Naive thymus-derived CD4-positive, alpha-beta T cell (primary cell): ENCODE data around the gene HOXD8. TPM values are rescaled to one million over a fixed set of nuclear protein-coding genes. Genes with fewer than 3 reads are reported as not detected.
A peak's percentile ranks its signal among the peaks of the same experiment; 100 is the strongest.

ENCODE experiments used
- ATAC-seq: fragments of 150-1000 bp; cut with Tn5 transposase; 2 replicates; pipeline ENCODE4 v1.10.0; 2021; ENCODE audit warnings: mild to moderate bottlenecking, moderate library complexity
- CTCF ChIA-PET: fragments of 350-600 bp; sonication (Branson Sonifier 250); formaldehyde crosslinking; loops from one replicate; lab custom pipeline; 2021; ENCODE audit warnings: antibody characterized with exemption; lab: Charles Lee
- POLR2A ChIA-PET: fragments of 350-600 bp; sonication (Branson Sonifier 250); formaldehyde crosslinking; loops from one replicate; lab custom pipeline; 2021; ENCODE audit warnings: antibody characterized with exemption, inconsistent platforms; lab: Charles Lee
- DNase-seq, 9 donors: peaks; one replicate each; pipeline versions ENCODE4 v3.0.0 to v3.0.0-alpha.2; 2020 to 2022; ENCODE audit warnings: mixed read lengths in 1 of 9
- H3K27ac ChIP-seq: one replicate; pipeline ENCODE4 v1.7.0; 2013; ENCODE audit warnings: mild to moderate bottlenecking, low read depth, low read length, moderate library complexity
- H3K27me3 ChIP-seq, 2 donors: one replicate each; pipeline ENCODE4 v1.7.0; 2013; ENCODE audit warnings: low read length in 2 of 2, mild to moderate bottlenecking in 2 of 2, moderate library complexity in 2 of 2; ENCODE audit not compliant: control insufficient read depth in 2 of 2, insufficient read depth in 2 of 2
- H3K36me3 ChIP-seq, 3 experiments: 1 replicate in 2 of 3; 2 replicates in 1 of 3; pipeline ENCODE4 v1.7.0; 2013; ENCODE audit warnings: low read length in 3 of 3, mild to moderate bottlenecking in 3 of 3, moderate library complexity in 1 of 3; ENCODE audit not compliant: insufficient read depth in 3 of 3, control insufficient read depth in 2 of 3
- H3K4me1 ChIP-seq, 2 donors: one replicate each; pipeline ENCODE4 v1.7.0; 2013; ENCODE audit warnings: low read length in 2 of 2, mild to moderate bottlenecking in 2 of 2, moderate library complexity in 1 of 2; ENCODE audit not compliant: control insufficient read depth in 2 of 2, insufficient read depth in 2 of 2
- H3K4me3 ChIP-seq: 2 replicates; pipeline ENCODE4 v1.7.0; 2013; ENCODE audit warnings: mild to moderate bottlenecking, low read length
- H3K9me3 ChIP-seq, 3 experiments: 1 replicate in 2 of 3; 2 replicates in 1 of 3; pipeline ENCODE4 v1.7.0; 2013; ENCODE audit warnings: low read length in 3 of 3; ENCODE audit not compliant: control insufficient read depth in 2 of 3
- H3K27ac Mint-ChIP-seq, 9 donors: one replicate each; pipeline ENCODE4 v1.8.0; 2020 to 2022; ENCODE audit warnings: mixed read lengths in 9 of 9, mild to moderate bottlenecking in 8 of 9, moderate library complexity in 5 of 9, inconsistent platforms in 2 of 9
- H3K27me3 Mint-ChIP-seq, 5 donors: one replicate each; pipeline ENCODE4 v1.8.0; 2021 to 2022; ENCODE audit warnings: mixed read lengths in 5 of 5, mild to moderate bottlenecking in 1 of 5
- H3K36me3 Mint-ChIP-seq, 5 donors: one replicate each; pipeline ENCODE4 v1.8.0; 2020 to 2022; ENCODE audit warnings: mixed read lengths in 5 of 5, mild to moderate bottlenecking in 3 of 5, inconsistent platforms in 1 of 5
- H3K4me1 Mint-ChIP-seq, 7 donors: one replicate each; pipeline ENCODE4 v1.8.0; 2020 to 2022; ENCODE audit warnings: mixed read lengths in 7 of 7, mild to moderate bottlenecking in 3 of 7, inconsistent platforms in 1 of 7
- H3K4me3 Mint-ChIP-seq, 10 donors: one replicate each; pipeline ENCODE4 v1.8.0; 2020 to 2022; ENCODE audit warnings: mild to moderate bottlenecking in 10 of 10, mixed read lengths in 10 of 10, moderate library complexity in 6 of 10, inconsistent platforms in 2 of 10
- H3K9me3 Mint-ChIP-seq, 11 donors: one replicate each; pipeline ENCODE4 v1.8.0; 2020 to 2022; ENCODE audit warnings: mixed read lengths in 11 of 11, mild to moderate bottlenecking in 4 of 11, inconsistent platforms in 1 of 11, moderate library complexity in 1 of 11
- intact Hi-C, 2 donors: fragments of 100-400 bp; cut with micrococcal nuclease; formaldehyde crosslinking; loops; one replicate each; pipeline ENCODE4 v1.15.1; 2023
- polyA plus RNA-seq, 2 donors: library from polyadenylated mRNA; unstranded; fragments of 300-500 nt; fragmentation: Illumina TruSeq; gene quantifications; one replicate each; pipeline ENCODE4 v1.2.3, GENCODE V29; 2021
- total RNA-seq, 6 experiments: library from RNA in 5 of 6; stranded (reverse) in 5 of 6; gene quantifications; 1 replicate in 5 of 6; 2 replicates in 1 of 6; pipeline ENCODE4 v1.2.3 and lab custom pipeline; 2021 to 2026

HOXD8 gene
- total and polyA plus RNA-seq, 7 experiments from 2014 or later = not detected

DNA sequence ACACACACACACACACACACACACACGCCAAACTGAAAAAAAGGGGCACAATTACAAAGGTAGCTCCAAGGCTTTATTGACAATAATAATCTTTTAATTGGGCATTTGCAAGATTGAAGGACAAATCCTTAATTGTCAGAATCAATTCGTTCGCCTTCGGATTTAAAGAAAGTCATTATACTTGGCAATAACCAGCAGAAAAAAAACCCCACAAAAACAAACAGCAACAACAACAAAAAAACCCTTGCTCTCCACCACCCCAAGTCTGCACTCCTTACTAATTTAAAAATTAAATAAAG lies 1.8 kb upstream of the HOXD8 start:
- Mint-ChIP-seq H3K9me3 (peaks cover 0 to 16% (median 4%) of the 10 kb centered on the region in 11 donors), H3K27me3 (peaks cover 76 to 82% (median 81%) of the 10 kb centered on the region in 5 donors), H3K4me1 (peaks cover 17 to 52% (median 42%) of the 10 kb centered on the region in 7 donors), H3K4me3 (peak overlapping the region in 2 of 10 donors; percentile 11 to 67), H3K27ac (peak overlapping the region in 4 of 9 donors; percentile 53 to 90 (median 70)), H3K36me3 (peaks cover 0 to 5% (median 0%) of the 10 kb centered on the region in 5 donors)
- intact Hi-C loops = loop anchor here (1.0 to 10.0 kb wide), 15 partner anchors 43 to 1793 kb away; partner anchors contain the start of genes LNPK (in 1 of the 2) and SP9 (in 1 of the 2)
- no peak overlapping the region for H3K4me3 ChIP-seq
- DNase-seq = no peak
- H3K9me3 ChIP-seq = no peaks in the 10 kb centered on the region
- CTCF ChIA-PET = interaction anchor here (0.6 to 5.6 kb wide), 10 partner anchors 16 to 1020 kb away, joined by 3 to 65 read pairs (median 3); no protein-coding TSS in a partner anchor
- H3K36me3 ChIP-seq = no peaks in the 10 kb centered on the region
- POLR2A ChIA-PET = interaction anchor here (0.5 to 0.9 kb wide), 3 partner anchors 25 to 1594 kb away, joined by 3 read pairs; no protein-coding TSS in a partner anchor
- ATAC-seq = no peak
- peaks cover 37 to 74% of the 10 kb centered on the region in 2 donors for H3K27me3 ChIP-seq
- peaks cover 3 to 14% of the 10 kb centered on the region in 2 donors for H3K4me1 ChIP-seq
- no peak overlapping the region for H3K27ac ChIP-seq

DNA sequence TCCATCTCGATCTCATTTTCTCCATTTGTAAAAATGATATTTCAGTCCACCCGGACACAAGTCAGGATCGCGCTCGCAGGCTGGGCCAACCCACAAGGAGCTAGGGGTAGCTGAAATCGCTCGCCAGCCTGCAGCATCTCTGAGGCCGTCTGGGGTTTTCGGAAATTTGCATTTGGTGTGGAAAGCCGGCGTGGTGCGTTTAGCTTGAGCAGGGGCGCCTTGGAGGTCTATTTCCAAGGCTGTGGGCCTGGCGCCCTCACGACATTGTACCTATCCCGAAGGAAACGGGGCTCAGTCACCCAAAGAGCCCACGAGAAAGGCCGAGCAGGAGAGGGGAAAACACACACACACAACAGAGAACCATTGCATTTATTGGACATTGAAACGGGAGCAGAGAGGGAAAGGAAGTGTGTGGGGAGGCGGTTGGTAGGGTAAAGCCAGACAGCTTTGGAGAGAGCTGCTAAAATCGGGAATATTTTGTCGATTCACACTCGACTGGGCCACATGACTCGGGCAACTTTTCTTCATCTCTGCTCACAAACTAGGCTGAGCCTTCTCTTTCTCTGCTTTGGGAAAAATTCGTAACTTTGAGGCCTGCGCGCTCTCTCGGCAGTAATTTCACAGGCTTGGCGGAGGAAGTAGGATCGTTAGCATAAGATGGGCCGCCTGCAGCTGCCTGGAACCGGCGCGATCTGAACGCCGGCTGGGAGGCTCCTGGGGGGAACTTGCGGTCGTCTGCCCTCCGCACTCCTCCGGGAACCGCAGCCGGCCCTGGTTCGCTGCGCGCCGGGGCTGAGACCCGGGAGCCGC lies 1.1 kb upstream of the HOXD8 start:
- ATAC-seq (no peak), DNase-seq (peak in 1 of 9 donors; percentile 20)
- Histone ChIP-seq H3K27ac (no peak overlapping the region), H3K9me3 (no peaks in the 10 kb centered on the region), H3K4me3 (no peak overlapping the region), H3K27me3 (peaks cover 39 to 78% of the 10 kb centered on the region in 2 donors), H3K4me1 (peaks cover 3 to 9% of the 10 kb centered on the region in 2 donors), H3K36me3 (no peaks in the 10 kb centered on the region)
- Mint-ChIP-seq H3K36me3 (peaks cover 0 to 5% (median 0%) of the 10 kb centered on the region in 5 donors), H3K27me3 (peaks cover 80 to 87% (median 86%) of the 10 kb centered on the region in 5 donors), H3K4me3 (peak overlapping the region; percentile 12 to 75 (median 66)), H3K4me1 (peaks cover 17 to 51% (median 41%) of the 10 kb centered on the region in 7 donors), H3K9me3 (peaks cover 0 to 20% (median 4%) of the 10 kb centered on the region in 11 donors), H3K27ac (peak overlapping the region in 4 of 9 donors; percentile 53 to 90 (median 70))
- intact Hi-C loops = loop anchor here (2.0 to 10.0 kb wide), 6 partner anchors 44 to 1794 kb away; partner anchors contain the start of genes LNPK (in 1 of the 2) and SP9 (in 1 of the 2)
- CTCF ChIA-PET = interaction anchor here (0.6 to 5.6 kb wide), 9 partner anchors 15 to 1019 kb away, joined by 3 to 65 read pairs (median 3); no protein-coding TSS in a partner anchor
- POLR2A ChIA-PET = interaction anchor here (0.9 kb wide), 2 partner anchors 26 to 328 kb away, joined by 3 read pairs; no protein-coding TSS in a partner anchor

DNA sequence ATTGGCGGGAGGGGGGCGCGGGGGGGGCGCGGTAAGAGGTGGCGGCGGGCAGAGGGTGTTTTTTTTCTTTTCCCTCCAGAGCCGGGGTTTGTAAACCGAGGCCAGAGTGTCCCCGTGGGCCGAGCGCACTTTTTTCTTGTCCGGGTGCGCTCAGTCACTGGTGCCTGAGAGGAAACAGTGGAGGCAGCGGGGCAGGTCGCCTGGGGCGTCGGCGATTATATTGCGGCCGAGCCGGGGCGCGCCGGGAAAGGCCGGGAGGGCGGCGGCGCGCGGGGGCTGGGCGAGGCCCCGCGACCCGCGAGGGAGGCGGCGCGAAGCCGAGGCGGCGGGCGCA lies 275 bp downstream of the HOXD8 start:
- Histone ChIP-seq H3K36me3 (no peaks in the 10 kb centered on the region), H3K9me3 (no peaks in the 10 kb centered on the region), H3K4me3 (no peak overlapping the region), H3K27me3 (peaks cover 43 to 69% of the 10 kb centered on the region in 2 donors), H3K27ac (no peak overlapping the region), H3K4me1 (peaks cover 3 to 6% of the 10 kb centered on the region in 2 donors)
- ChIA-PET POLR2A (no interaction called here), CTCF (interaction anchor here (5.6 kb wide), 1 partner anchor 325 kb away, joined by 65 read pairs; no protein-coding TSS in a partner anchor)
- peaks cover 0 to 28% (median 5%) of the 10 kb centered on the region in 11 donors for H3K9me3 Mint-ChIP-seq
- no peak overlapping the region for H3K27ac Mint-ChIP-seq
- peak in 1 of 9 donors; percentile 22 for DNase-seq
- peaks cover 17 to 45% (median 34%) of the 10 kb centered on the region in 7 donors for H3K4me1 Mint-ChIP-seq
- H3K36me3 Mint-ChIP-seq = peaks cover 0 to 5% (median 0%) of the 10 kb centered on the region in 5 donors
- H3K4me3 Mint-ChIP-seq = peak overlapping the region in 6 of 10 donors; percentile 45 to 75 (median 58)
- ATAC-seq = peak; percentile 12
- H3K27me3 Mint-ChIP-seq = peaks cover 80 to 87% (median 86%) of the 10 kb centered on the region in 5 donors
- intact Hi-C loops = loop anchor here (2.0 to 10.0 kb wide), 10 partner anchors 32 to 1795 kb away; partner anchors contain the start of genes HOXD12 (in 1 of the 2), LNPK (in 1 of the 2) and SP9 (in 1 of the 2)

DNA sequence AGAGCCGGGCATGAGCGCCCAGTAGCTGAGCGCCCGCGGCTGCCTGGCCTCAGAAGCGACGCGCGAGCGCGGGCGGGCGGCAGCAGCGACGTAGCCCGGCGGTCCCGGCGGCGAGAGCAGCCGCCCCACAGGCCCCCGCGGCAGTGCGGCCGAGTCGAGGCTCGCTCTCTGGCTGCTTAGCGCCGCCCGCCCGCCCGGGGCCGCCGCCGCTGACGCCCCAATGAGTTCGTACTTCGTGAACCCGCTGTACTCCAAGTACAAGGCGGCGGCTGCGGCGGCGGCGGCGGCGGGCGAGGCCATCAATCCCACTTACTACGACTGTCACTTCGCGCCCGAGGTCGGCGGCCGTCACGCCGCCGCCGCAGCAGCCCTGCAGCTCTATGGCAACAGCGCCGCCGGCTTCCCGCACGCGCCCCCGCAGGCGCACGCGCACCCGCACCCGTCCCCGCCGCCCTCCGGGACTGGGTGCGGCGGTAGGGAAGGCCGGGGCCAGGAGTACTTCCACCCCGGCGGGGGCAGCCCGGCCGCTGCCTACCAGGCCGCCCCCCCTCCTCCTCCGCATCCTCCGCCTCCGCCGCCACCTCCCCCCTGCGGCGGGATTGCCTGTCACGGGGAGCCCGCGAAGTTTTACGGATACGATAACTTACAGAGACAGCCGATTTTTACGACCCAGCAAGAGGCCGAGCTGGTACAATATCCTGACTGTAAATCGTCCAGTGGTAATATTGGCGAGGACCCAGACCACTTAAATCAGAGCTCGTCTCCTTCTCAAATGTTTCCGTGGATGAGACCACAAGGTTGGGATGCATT lies 847 bp downstream of the HOXD8 start:
- peaks cover 17 to 48% (median 36%) of the 10 kb centered on the region in 7 donors for H3K4me1 Mint-ChIP-seq
- CTCF ChIA-PET = interaction anchor here (5.6 kb wide), 1 partner anchor 324 kb away, joined by 65 read pairs; no protein-coding TSS in a partner anchor
- Histone ChIP-seq H3K27ac (no peak overlapping the region), H3K27me3 (peaks cover 45 to 69% of the 10 kb centered on the region in 2 donors), H3K36me3 (no peaks in the 10 kb centered on the region), H3K4me1 (peaks cover 3 to 6% of the 10 kb centered on the region in 2 donors), H3K4me3 (no peak overlapping the region), H3K9me3 (no peaks in the 10 kb centered on the region)
- ATAC-seq = peak; percentile 41
- H3K36me3 Mint-ChIP-seq = peaks cover 0 to 5% (median 0%) of the 10 kb centered on the region in 5 donors
- peak in 1 of 9 donors; percentile 27 for DNase-seq
- H3K27me3 Mint-ChIP-seq = peaks cover 80 to 88% (median 86%) of the 10 kb centered on the region in 5 donors
- peak overlapping the region; percentile 41 to 84 (median 72) for H3K4me3 Mint-ChIP-seq
- peak overlapping the region in 3 of 9 donors; percentile 60 to 88 (median 66) for H3K27ac Mint-ChIP-seq
- intact Hi-C loops = loop anchor here (5.0 to 10.0 kb wide), 4 partner anchors 33 to 1634 kb away; partner anchors contain the start of gene HOXD12 (in 1 of the 2)
- H3K9me3 Mint-ChIP-seq = peaks cover 0 to 32% (median 5%) of the 10 kb centered on the region in 11 donors
- POLR2A ChIA-PET = no interaction called here

DNA sequence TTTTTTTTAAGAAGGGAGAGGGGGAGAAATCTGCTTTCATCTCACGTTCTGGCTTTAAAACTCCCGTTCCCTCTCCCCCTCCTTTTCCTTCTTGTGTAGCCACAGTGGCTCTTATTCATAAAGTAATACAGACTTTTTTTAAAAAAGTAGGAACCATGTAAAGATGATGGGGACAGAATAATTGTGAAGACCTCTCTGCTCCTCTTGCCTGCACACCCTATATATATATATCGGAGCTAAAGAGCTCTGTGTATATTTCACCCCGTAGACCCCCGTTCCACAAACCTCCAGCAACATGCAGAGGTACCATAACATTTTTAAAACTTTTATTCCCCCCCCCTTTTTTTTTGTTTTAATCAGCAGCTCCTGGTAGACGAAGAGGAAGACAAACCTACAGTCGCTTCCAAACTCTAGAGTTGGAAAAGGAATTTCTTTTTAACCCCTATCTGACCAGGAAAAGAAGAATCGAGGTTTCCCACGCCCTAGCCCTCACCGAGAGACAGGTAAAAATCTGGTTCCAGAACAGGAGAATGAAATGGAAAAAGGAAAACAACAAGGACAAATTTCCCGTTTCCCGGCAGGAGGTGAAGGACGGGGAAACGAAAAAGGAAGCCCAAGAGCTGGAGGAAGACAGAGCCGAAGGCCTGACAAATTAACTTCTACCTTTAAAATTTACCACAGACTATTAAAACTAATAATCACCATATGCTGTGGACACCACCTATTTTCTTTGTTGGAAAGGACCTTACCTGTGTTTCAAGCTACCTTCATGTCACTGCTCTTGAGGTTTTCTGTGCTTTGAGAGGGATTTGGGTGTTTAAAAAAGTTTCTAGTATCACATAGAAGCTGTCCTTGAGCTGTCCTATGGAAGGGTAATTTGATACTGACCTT lies 1.7 kb downstream of the HOXD8 start:
- Histone ChIP-seq H3K36me3 (no peaks in the 10 kb centered on the region), H3K4me1 (peaks cover 3 to 13% of the 10 kb centered on the region in 2 donors), H3K9me3 (no peaks in the 10 kb centered on the region), H3K27me3 (peaks cover 47 to 66% of the 10 kb centered on the region in 2 donors), H3K27ac (no peak overlapping the region), H3K4me3 (no peak overlapping the region)
- intact Hi-C loops = loop anchor here (1.0 to 10.0 kb wide), 5 partner anchors 8 to 1634 kb away; partner anchors contain the start of gene HOXD12 (in 1 of the 2)
- peak overlapping the region; percentile 46 to 84 (median 72) for H3K4me3 Mint-ChIP-seq
- H3K4me1 Mint-ChIP-seq = peaks cover 17 to 54% (median 45%) of the 10 kb centered on the region in 7 donors
- peak overlapping the region in 7 of 9 donors; percentile 8 to 88 (median 52) for H3K27ac Mint-ChIP-seq
- no peak for ATAC-seq
- peaks cover 0 to 5% (median 0%) of the 10 kb centered on the region in 5 donors for H3K36me3 Mint-ChIP-seq
- H3K27me3 Mint-ChIP-seq = peaks cover 81 to 88% (median 86%) of the 10 kb centered on the region in 5 donors
- CTCF ChIA-PET = interaction anchor here (0.6 to 2.3 kb wide), 4 partner anchors 324 to 1017 kb away, joined by 3 to 12 read pairs (median 3); no protein-coding TSS in a partner anchor
- H3K9me3 Mint-ChIP-seq = peaks cover 0 to 35% (median 8%) of the 10 kb centered on the region in 11 donors
- no peak for DNase-seq
- POLR2A ChIA-PET = no interaction called here
